ENCODE data around the gene CD101. TPM values are rescaled to one million over a fixed set of nuclear protein-coding genes. Genes with fewer than 3 reads are reported as not detected.

The CD101 gene
- total RNA-seq, 4 donors from 2014 or later: 0.35 to 5.3 (median 0.84) TPM

DNA sequence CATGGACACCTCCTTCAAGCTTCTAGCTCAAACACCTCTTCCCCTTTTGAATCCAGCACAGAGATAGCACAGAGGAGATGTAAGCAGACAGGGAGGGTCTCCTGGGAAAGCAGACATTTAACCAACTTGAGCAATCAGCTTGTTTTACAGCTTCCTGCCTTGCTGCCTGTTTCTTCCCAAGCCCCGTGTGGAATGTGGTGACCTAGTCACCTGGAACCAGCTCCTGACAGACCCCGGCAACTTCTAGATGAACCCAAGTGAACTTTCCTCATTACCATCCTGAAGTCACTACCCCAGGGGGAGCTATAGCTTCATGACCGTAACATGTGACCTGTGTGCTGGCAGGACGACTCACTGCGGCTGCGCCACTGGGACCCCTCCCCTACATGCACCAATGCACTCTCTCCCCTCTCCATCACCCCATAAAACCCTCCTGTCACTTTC lies 34.5 kb downstream of the CD101 start:
- TF ChIP-seq POLR2A (IDR thresholded peaks at IDR 0.05) (no peak), EP300 (IDR thresholded peaks at IDR 0.05) (no peak), POLR2AphosphoS5 (IDR thresholded peaks at IDR 0.05) (no peak)
- TF ChIP-seq, protein P1, sequence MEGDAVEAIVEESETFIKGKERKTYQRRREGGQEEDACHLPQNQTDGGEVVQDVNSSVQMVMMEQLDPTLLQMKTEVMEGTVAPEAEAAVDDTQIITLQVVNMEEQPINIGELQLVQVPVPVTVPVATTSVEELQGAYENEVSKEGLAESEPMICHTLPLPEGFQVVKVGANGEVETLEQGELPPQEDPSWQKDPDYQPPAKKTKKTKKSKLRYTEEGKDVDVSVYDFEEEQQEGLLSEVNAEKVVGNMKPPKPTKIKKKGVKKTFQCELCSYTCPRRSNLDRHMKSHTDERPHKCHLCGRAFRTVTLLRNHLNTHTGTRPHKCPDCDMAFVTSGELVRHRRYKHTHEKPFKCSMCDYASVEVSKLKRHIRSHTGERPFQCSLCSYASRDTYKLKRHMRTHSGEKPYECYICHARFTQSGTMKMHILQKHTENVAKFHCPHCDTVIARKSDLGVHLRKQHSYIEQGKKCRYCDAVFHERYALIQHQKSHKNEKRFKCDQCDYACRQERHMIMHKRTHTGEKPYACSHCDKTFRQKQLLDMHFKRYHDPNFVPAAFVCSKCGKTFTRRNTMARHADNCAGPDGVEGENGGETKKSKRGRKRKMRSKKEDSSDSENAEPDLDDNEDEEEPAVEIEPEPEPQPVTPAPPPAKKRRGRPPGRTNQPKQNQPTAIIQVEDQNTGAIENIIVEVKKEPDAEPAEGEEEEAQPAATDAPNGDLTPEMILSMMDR (IDR thresholded peaks at IDR 0.05): no peak
- H3K9me3 ChIP-seq: no peaks in the 10 kb centered on the region
- no peaks in the 10 kb centered on the region for H3K27me3 ChIP-seq
- H3K4me1 ChIP-seq: no peaks in the 10 kb centered on the region
- no peak overlapping the region for H3K27ac ChIP-seq
- WGBS, 2 donors (ENCODE audit: low coverage in 1 of 2): 62 to 69% methylated on average over 2 to 6 of the region's 6 CpGs
- no peak for ATAC-seq
- no peak overlapping the region for H3K4me3 ChIP-seq
- no peaks in the 10 kb centered on the region for H3K36me3 ChIP-seq

DNA sequence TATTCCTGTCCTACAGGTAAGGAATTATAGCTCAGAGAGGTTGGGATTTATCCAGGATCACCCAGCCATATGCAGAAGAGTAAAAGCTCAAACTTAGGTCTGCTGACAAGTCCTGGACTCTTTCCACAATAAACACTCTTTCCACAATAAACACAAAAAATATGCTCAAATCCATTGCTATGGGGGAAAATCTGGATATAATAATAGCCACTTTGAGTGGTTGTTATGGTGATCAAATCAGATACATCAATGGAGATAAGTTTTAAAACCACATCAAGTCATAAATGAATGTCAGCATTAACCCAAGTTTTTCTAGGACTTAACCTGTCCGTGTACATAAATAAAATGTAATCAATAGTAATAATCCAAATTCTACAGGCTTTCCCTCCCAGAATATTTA lies 36.2 kb downstream of the CD101 start:
- no peaks in the 10 kb centered on the region for H3K4me1 ChIP-seq
- no peaks in the 10 kb centered on the region for H3K27me3 ChIP-seq
- no peak for ATAC-seq
- 83 to 100% methylated on average over 1 of the region's 1 CpG for WGBS, 2 donors (ENCODE audit: low coverage in 1 of 2)
- TF ChIP-seq EP300 (IDR thresholded peaks at IDR 0.05) (no peak), POLR2A (IDR thresholded peaks at IDR 0.05) (no peak), POLR2AphosphoS5 (IDR thresholded peaks at IDR 0.05) (no peak)
- TF ChIP-seq, protein P1 (IDR thresholded peaks at IDR 0.05): no peak
- H3K9me3 ChIP-seq: no peaks in the 10 kb centered on the region
- H3K27ac ChIP-seq: no peak overlapping the region
- H3K4me3 ChIP-seq: no peak overlapping the region
- H3K36me3 ChIP-seq: no peaks in the 10 kb centered on the region

DNA sequence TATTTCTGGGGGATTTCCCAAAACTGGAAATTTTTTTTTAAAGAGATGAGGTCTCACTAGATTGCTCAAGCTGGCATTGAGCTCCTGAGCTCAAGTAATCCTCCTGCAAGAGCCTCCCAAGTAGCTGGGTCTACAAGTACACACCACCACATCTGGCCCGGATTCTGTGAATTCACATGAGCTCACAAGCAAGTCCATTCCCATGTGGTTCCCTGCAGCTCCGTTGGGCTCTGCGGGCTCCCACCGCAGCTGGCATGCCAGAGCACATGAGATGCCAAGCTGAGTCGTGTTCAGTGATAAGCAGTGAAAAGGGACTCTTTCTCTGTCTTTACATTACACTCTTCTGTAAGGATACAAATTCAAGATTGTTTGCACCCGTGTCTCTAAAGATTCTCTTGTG lies 36.7 kb downstream of the CD101 start:
- no peak for TF ChIP-seq EP300 (IDR thresholded peaks at IDR 0.05)
- TF ChIP-seq, protein P1 (IDR thresholded peaks at IDR 0.05): no peak
- H3K4me3 ChIP-seq: no peak overlapping the region
- H3K9me3 ChIP-seq: no peaks in the 10 kb centered on the region
- 82 to 85% methylated on average over 3 to 6 of the region's 6 CpGs for WGBS, 2 donors (ENCODE audit: low coverage in 1 of 2)
- no peak overlapping the region for H3K27ac ChIP-seq
- no peaks in the 10 kb centered on the region for H3K36me3 ChIP-seq
- ATAC-seq: no peak
- H3K27me3 ChIP-seq: no peaks in the 10 kb centered on the region
- H3K4me1 ChIP-seq: no peaks in the 10 kb centered on the region

DNA sequence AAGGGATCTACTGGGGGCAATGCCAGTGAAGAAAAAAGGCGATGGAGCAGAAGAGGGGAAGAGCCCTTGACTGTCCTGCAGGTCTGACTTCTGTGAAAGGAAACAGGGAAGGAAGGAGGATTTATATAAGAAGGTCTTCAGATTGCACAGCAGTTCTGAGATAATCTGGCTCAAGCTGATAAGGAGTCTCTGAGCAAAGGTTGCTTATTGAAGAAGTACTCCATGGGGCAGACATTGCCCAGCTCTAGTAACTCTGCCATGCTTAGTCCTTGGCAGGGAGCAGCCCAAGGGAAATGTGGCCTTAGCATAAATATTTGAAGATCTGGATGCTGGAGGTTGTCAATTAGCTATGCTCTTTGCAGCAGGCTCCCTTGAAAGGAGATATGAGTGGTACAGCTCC lies 42.7 kb downstream of the CD101 start:
- no peak for TF ChIP-seq POLR2A (IDR thresholded peaks at IDR 0.05)
- TF ChIP-seq, protein P1 (IDR thresholded peaks at IDR 0.05): no peak
- TF ChIP-seq POLR2AphosphoS5 (IDR thresholded peaks at IDR 0.05): no peak
- TF ChIP-seq EP300 (IDR thresholded peaks at IDR 0.05): no peak
- WGBS, 2 donors (ENCODE audit: low coverage in 1 of 2): 40 to 94% methylated on average over 1 of the region's 1 CpG

DNA sequence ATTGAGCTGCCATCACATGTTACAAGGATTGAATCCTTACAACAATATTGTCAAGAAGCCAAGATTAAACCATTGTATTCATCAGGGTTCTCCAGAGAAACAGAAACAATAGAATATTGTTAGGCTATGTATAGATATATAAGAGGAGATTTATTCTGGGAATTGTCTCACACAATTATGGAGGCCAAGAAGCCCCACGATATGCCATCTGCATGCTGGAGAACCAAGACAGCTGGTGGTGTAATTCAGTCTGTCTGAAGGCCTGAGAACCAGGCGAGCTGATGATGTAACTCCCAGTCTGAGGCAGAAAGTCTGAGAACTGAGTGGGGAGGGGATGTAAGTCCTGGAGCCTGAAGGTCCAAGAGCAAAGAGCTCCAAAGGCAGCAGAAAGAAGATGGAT lies 44.1 kb downstream of the CD101 start:
- WGBS, 2 donors (ENCODE audit: low coverage in 1 of 2): 77% methylated on average over 2 of the region's 2 CpGs; no CpG with 5 or more reads in 1 of the 2 donors
- TF ChIP-seq POLR2A (IDR thresholded peaks at IDR 0.05) (no peak), POLR2AphosphoS5 (IDR thresholded peaks at IDR 0.05) (no peak), EP300 (IDR thresholded peaks at IDR 0.05) (no peak)
- TF ChIP-seq, protein P1 (IDR thresholded peaks at IDR 0.05): no peak
- Histone ChIP-seq H3K36me3 (no peaks in the 10 kb centered on the region), H3K4me1 (no peaks in the 10 kb centered on the region), H3K27ac (no peak overlapping the region), H3K4me3 (no peak overlapping the region), H3K27me3 (no peaks in the 10 kb centered on the region), H3K9me3 (peaks cover 0 to 4% (median 0%) of the 10 kb centered on the region in 3 donors)
- no peak for ATAC-seq

More for the DNA sequence above, 42.7 kb downstream of the CD101 start:
- Histone ChIP-seq H3K27ac (no peak overlapping the region), H3K36me3 (no peaks in the 10 kb centered on the region), H3K9me3 (peaks cover 0 to 4% (median 0%) of the 10 kb centered on the region in 3 donors), H3K4me3 (no peak overlapping the region), H3K4me1 (no peaks in the 10 kb centered on the region), H3K27me3 (no peaks in the 10 kb centered on the region)
- ATAC-seq: no peak
